ENCODE measurements around the gene DOCK1.

Gene DOCK1

GRCh38 chr10:127036987-127037386, 131.8 kb downstream of the DOCK1 start:
- no peak for DNase-seq (ENCODE audit: low spot score)

- no peak for DNase-seq (ENCODE audit: low spot score)
These were observed 134.2 kb downstream of the DOCK1 start for GRCh38 chr10:127039435-127039834.

GRCh38 chr10:127040756-127041155, 135.5 kb downstream of the DOCK1 start:
- no peak for DNase-seq (ENCODE audit: low spot score)

- no peak for DNase-seq (ENCODE audit: low spot score)
These were observed 136.3 kb downstream of the DOCK1 start for GRCh38 chr10:127041552-127041951.

- no peak for DNase-seq (ENCODE audit: low spot score)
These were observed 138.1 kb downstream of the DOCK1 start for GRCh38 chr10:127043301-127043700.

GRCh38 chr10:127044186-127044585, 139.0 kb downstream of the DOCK1 start:
- DNase-seq (ENCODE audit: low spot score), result no peak

GRCh38 chr10:127046975-127047877, 142.0 kb downstream of the DOCK1 start:
- no peak for DNase-seq (ENCODE audit: low spot score)

GRCh38 chr10:127047878-127048238, 142.6 kb downstream of the DOCK1 start:
- no peak for DNase-seq (ENCODE audit: low spot score)

GRCh38 chr10:127048630-127049029, 143.4 kb downstream of the DOCK1 start:
- DNase-seq (ENCODE audit: low spot score), result no peak

- DNase-seq (ENCODE audit: low spot score), result no peak
These were observed 146.8 kb downstream of the DOCK1 start for GRCh38 chr10:127052001-127052400.

- DNase-seq (ENCODE audit: low spot score), result no peak
These were observed 150.0 kb downstream of the DOCK1 start for GRCh38 chr10:127055263-127055662.

- DNase-seq (ENCODE audit: low spot score), result no peak
These were observed 154.1 kb downstream of the DOCK1 start for GRCh38 chr10:127059314-127059713.

GRCh38 chr10:127063762-127064161, 158.5 kb downstream of the DOCK1 start:
- DNase-seq (ENCODE audit: low spot score), result no peak

GRCh38 chr10:127064474-127064873, 159.2 kb downstream of the DOCK1 start:
- no peak for DNase-seq (ENCODE audit: low spot score)

GRCh38 chr10:127067542-127068194, 162.4 kb downstream of the DOCK1 start:
- no peak for DNase-seq (ENCODE audit: low spot score)

GRCh38 chr10:127068485-127068884, 163.3 kb downstream of the DOCK1 start:
- no peak for DNase-seq (ENCODE audit: low spot score)

- DNase-seq (ENCODE audit: low spot score), result no peak
These were observed 164.2 kb downstream of the DOCK1 start for GRCh38 chr10:127069436-127069835.

GRCh38 chr10:127071126-127071525, 165.9 kb downstream of the DOCK1 start:
- DNase-seq (ENCODE audit: low spot score), result no peak

GRCh38 chr10:127073666-127074065, 168.4 kb downstream of the DOCK1 start:
- DNase-seq (ENCODE audit: low spot score), result no peak

- no peak for DNase-seq (ENCODE audit: low spot score)
These were observed 174.2 kb downstream of the DOCK1 start for GRCh38 chr10:127079392-127079791.

GRCh38 chr10:127080317-127080716, 175.1 kb downstream of the DOCK1 start:
- DNase-seq (ENCODE audit: low spot score), result no peak

- DNase-seq (ENCODE audit: low spot score), result no peak
These were observed 176.7 kb downstream of the DOCK1 start for GRCh38 chr10:127081851-127082345.

GRCh38 chr10:127082651-127083050, 177.4 kb downstream of the DOCK1 start:
- DNase-seq (ENCODE audit: low spot score), result no peak

Measured in hematopoietic multipotent progenitor cell treated with erythropoietin and hydrocortisone succinate and interleukin-3 and kit ligand, for 15 days (in vitro differentiated cells).